Stimulated activated CD4-positive, alpha-beta T cell treated with anti-CD3 and anti-CD28 coated beads, Interleukin-4, amount 100 ng/mL, for 4 hours (primary cell): Measurements from ENCODE around the gene TMEM132D.

Experiments used
- DNase-seq, 2 experiments: peaks; one replicate each; pipeline ENCODE4 v3.0.0-alpha.2; 2020

TMEM132D gene

GRCh38 chr12:129641926-129642325 lies 261.9 kb downstream of the TMEM132D start:
- DNase-seq, result no peak

DNA sequence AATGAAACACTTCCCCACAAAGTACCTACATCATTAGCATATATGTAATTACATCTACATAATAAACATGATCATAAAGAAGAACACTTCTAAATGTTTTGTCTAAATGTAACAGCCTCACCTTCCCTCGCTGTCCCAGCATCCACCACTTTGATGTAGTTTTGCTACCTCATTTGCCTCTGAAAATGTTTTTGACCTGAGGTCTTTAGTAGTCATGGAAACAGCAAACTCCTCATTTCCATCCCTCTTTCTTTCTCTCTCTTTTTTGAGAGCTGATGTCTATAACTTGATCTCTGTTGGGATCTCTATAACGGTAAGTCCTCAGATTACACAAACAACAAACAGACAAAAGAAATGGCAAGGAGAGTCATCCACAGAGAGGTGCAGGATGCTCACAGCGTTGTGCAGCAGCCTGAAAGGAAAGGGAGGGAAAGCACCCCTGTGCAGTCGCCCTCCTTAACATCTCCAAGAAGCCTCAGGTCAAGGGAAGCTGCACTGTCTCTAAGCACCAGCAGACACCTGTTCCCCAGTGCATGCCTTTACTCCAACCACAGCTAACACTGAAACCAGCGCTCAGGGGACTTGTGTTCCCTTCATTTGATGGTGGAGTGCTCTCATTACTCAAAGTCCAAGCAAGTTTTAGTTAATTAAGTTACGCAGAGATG lies 268.7 kb downstream of the TMEM132D start:
- DNase-seq, result no peak

DNA sequence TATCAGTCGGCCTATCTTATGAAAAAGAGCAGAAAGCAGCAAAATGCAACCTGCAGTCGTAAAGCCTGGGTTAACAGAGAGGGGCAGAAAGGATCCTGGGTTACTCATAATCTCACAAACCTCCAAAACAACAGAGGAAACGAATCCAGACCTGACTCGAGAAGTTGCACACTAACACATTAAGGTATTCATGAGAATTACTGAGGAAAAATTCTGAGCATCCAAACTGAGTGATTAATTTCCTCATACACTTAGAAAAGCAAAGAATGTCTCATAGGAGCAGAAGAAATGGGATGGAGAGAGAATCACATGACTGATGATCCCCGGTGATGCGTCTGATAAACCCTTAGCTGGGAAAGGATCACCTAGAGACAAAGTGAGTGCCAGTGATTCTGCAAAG lies 272.5 kb downstream of the TMEM132D start:
- DNase-seq, result no peak

- DNase-seq, result no peak
Measured at GRCh38 chr12:129629901-129630300, 273.9 kb downstream of the TMEM132D start.

- DNase-seq, result no peak
Measured at GRCh38 chr12:129622566-129622965, 281.3 kb downstream of the TMEM132D start.

DNA sequence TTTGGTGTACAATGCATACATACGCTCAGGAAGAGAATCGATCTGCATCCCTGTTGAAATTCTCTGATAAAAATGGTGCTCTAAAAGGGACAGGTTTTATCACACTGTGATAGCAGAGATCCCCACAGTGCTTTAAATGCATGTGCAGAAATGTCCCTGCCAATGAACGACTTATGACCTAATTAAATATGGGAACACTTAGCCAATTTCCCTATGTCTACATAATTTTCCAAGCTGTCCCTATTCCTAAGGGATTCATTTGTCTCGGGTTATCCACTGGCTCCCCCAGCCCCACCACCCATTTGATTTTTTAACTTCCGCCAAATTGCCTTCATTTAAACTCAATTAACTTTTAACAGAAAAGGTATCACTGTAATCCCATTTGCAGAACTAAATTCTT lies 284.6 kb downstream of the TMEM132D start:
- no peak for DNase-seq

DNA sequence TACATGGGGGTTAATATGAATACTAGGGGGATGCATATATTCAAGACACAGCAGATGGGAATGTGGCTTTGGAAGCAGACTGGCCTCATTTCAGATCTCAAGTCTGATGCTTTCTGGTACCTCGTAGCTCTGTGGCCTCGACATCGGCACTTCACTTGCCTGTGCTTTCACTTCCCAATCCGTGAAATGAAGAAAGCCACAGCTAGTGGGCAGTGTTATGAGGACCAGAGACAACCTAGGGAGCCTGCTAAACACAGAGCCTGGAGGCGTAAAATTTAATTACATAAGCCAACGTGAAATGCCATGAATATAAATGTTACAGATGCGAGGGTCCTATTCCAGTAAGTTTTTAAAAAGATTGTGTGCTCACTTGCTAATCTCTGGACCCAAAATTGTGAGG lies 286.0 kb downstream of the TMEM132D start:
- no peak for DNase-seq

DNA sequence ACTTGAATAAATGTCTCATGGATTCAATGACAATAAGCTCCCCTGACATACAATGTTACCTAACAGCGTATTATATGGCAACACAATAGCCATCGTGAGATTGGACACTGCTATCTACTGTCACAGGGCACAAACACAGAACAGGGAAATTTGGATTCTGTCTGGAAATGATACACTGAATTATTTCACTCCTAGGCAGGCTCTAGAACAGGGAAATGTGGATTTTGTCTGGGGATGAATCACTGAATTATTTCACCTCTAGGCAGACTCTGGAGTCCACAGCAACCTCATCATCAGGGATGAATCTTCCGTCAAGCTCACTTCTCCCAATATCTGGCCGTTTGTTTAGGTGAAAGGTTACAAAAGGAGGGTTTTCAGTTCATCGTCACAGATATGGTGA lies 288.8 kb downstream of the TMEM132D start:
- DNase-seq, result no peak

DNA sequence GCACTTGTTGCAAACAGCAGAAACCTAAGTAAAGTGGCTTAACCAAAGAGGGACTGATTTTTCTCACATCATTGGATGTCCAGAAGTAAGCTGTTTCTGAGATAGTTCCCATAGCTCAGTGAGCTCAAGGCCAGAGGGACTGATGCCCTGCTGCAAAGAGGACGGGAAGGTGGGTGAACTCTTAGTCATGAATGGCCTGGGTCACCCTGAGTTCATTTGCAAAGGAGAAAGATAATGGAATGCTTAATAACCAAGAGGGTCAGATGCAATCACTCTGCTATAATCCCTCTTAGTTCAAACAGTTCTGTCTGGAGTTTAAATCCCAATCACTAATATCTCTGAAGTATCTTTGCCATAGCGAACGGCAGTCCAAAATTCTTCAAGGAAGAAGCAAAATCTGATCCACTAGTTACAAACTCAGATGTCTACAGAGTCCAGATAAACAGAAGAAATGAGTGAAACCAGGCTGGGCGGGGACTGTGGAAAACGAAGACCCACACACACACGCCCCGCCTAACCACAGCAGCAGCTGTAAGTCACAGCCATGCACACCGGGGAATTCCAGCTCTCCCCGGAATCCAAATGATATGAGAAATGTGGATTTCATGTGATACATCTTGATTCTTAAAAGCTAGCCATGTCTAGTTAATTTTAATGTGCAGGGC lies 289.5 kb downstream of the TMEM132D start:
- DNase-seq, result no peak

DNA sequence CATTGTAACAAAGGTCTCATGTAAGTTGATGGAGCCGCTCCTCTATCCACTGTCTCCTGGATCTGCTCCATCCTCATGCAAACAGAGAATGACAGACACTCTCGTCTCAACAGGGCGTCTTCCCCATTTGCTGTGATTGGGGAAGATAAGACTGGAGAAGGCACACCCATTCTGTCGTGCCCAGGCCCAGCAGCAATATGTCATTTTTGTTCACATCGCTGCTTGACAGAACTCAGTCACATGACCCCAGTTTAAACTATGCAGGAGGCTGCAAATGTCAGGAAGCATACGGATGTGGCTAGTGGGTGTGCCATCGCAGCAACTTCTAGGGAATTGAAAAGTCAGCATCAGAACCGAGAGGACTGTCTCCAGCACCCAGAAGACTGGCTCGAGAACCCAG lies 290.5 kb downstream of the TMEM132D start:
- no peak for DNase-seq

GRCh38 chr12:129610601-129611120 lies 293.2 kb downstream of the TMEM132D start:
- no peak for DNase-seq

- DNase-seq, result no peak
Measured at GRCh38 chr12:129607756-129608155, 296.1 kb downstream of the TMEM132D start.

DNA sequence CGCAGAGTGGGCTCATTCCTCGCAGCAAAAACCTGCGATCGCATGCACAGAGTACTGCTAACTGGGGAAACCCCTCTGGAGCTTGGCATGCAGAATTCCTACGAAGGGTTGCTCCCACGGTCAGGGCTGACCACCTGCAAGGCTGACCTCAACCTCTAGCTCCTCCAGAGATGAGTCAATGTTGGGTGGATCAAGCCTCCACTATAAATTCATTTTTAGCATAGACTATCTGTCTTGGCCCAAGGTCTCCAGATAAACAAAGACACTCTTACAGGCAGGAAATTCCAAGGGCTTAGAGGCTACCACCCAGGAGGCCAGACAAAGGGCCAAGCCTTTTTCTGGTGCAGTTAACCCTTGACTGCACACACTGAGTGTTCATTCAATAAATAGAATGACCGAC lies 296.5 kb downstream of the TMEM132D start:
- no peak for DNase-seq

DNA sequence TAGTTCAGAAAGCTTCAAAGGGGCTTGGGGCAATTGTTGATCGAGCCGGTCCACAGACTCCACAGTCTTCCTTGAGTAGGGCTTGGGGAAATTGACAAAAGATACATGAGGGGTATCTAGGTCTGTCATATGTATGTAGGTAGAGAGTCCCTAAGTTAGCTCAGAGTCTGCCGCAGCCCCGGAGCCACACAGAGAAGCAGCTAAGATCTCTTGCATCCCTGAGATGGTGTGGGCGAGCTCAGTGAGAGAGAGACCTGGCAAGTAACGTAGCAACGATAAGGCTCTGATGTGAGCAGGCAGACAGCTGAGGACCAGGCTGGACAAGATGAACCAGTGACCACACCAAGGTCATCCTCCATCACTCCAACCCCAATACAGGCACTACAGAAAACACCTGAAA lies 297.6 kb downstream of the TMEM132D start:
- no peak for DNase-seq

- DNase-seq, result no peak
Measured at GRCh38 chr12:129605666-129606065, 298.2 kb downstream of the TMEM132D start.

- DNase-seq, result no peak
Measured at GRCh38 chr12:129604506-129604905, 299.3 kb downstream of the TMEM132D start.

DNA sequence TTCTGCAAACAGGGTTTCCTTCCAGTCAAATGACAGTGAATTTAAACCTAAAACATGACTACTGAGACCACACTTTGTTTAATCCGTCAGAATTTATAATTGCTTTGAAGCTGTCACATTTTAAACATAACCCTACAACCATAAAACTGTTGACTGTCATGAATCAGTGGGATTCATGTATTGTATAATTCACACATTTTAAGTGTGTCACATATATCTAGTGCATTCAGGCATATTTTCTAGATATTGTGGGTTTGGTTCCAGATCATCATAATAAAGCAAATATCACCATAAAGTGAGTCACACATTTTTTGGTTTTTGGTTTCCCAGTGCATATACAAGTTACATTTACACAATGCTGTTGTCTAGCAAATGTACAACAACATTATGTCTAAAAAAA lies 304.4 kb downstream of the TMEM132D start:
- no peak for DNase-seq

DNA sequence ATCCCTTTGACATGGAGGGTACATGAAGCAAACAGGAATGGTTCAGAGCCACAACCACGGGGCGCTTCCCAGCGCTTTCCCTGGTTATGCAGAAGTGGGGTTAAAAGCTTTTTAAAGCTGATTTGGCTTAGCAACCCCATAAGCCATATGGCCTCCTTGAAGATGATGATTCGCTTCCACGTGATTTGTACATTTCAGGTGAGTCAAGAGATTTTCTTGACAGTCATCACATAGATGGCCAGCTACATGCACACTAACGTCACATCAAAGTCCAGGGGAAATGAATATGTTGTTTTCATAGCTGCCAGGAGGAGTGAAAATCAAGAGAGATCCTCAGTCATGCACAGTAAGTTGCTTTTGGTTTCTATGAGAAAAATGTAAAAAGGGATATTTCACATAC lies 309.7 kb downstream of the TMEM132D start:
- no peak for DNase-seq

DNA sequence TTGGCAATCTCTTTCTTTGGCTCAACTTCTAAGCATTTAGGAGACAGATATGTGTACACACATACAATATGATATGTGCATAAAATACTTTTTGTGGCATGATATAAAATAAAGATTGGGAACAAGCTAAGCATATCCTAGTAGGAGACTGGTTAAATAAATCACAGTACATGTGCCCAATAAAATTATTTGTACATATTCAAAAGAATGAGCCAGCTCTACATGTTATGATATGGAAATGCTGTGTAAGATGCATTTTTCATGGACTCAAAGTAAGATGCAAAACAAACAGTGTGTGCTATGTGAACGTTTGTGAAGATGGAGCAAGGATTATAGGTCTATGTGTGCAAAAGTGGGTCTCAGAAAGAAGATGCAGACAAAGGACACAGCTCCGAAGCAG lies 311.4 kb downstream of the TMEM132D start:
- no peak for DNase-seq

- no peak for DNase-seq
Measured at GRCh38 chr12:129589503-129589902, 314.3 kb downstream of the TMEM132D start.

- no peak for DNase-seq
Measured at GRCh38 chr12:129588142-129588541, 315.7 kb downstream of the TMEM132D start.

- DNase-seq, result no peak
Measured at GRCh38 chr12:129585296-129585695, 318.5 kb downstream of the TMEM132D start.

DNA sequence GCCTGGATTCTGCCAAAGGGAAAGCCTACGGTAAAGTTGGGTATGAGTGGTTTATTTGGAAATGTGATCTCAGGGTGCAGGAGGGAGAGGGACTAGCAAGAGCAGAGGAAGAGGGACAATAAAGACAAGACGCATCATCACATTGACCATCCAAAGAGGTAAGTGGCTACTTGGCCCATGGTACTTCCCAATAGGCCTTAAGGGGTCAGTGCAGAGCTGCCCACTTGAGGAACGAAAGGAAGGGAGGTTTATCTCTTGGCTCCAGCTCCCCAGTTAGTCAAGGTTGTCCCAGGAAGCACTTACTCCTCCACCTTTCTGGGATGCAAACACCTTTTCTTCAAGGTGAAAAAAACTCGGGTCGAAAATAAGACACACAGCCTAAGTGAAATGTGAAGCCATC lies 323.9 kb downstream of the TMEM132D start:
- DNase-seq, result no peak

GRCh38 chr12:129571901-129572494 lies 331.8 kb downstream of the TMEM132D start:
- no peak for DNase-seq
